Endothelial cell of umbilical vein (primary cell): ENCODE data around the gene JARID2.

Experiments
- CTCF ChIP-seq, 2 donors: IDR thresholded peaks; 1 replicate in 1 of 2; 2 replicates in 1 of 2; pipeline ENCODE4 v1.5.1; 2011; ENCODE audit warnings: low read length in 2 of 2, mild to moderate bottlenecking in 2 of 2, moderate library complexity in 2 of 2, control low read depth in 1 of 2, inconsistent platforms in 1 of 2, low read depth in 1 of 2; ENCODE audit not compliant: insufficient read depth in 1 of 2; ENCODE audit errors: extremely low read depth in 1 of 2
- EZH2 ChIP-seq: IDR thresholded peaks from 2 replicates; pipeline ENCODE4 v1.6.1; 2012; ENCODE audit warnings: borderline replicate concordance, low read depth, mild to moderate bottlenecking, moderate library complexity, low read length, inconsistent platforms; ENCODE audit not compliant: severe bottlenecking
- FOS ChIP-seq: IDR thresholded peaks from 2 replicates; pipeline ENCODE4 v1.6.1; 2011; ENCODE audit warnings: mild to moderate bottlenecking, low read length, moderate library complexity, borderline replicate concordance; ENCODE audit not compliant: insufficient read depth
- GATA2 ChIP-seq: IDR thresholded peaks from 2 replicates; pipeline ENCODE4 v1.7.0; 2011; ENCODE audit warnings: low read depth, mild to moderate bottlenecking, moderate library complexity, mixed read lengths, low read length; ENCODE audit not compliant: insufficient read length, insufficient read depth
- JUN ChIP-seq: IDR thresholded peaks from 2 replicates; pipeline ENCODE4 v1.6.1; 2011; ENCODE audit warnings: borderline replicate concordance, low read depth; ENCODE audit not compliant: insufficient read length, insufficient read depth
- MAX ChIP-seq: IDR thresholded peaks from 2 replicates; pipeline ENCODE4 v1.6.1; 2011; ENCODE audit not compliant: insufficient read depth, insufficient read length
- MYC ChIP-seq: IDR thresholded peaks from one replicate; pipeline ENCODE4 v1.6.1; 2011; ENCODE audit warnings: mild to moderate bottlenecking, low read depth, low read length
- POLR2A ChIP-seq: IDR thresholded peaks from 2 replicates; pipeline ENCODE4 v1.6.1; 2012; ENCODE audit warnings: low read depth, mild to moderate bottlenecking, control low read depth, low read length
- POLR2AphosphoS5 ChIP-seq: IDR thresholded peaks from 2 replicates; pipeline ENCODE4 v1.6.1; 2012; ENCODE audit warnings: low read depth, mild to moderate bottlenecking, control low read depth, low read length, moderate library complexity; ENCODE audit not compliant: insufficient read depth

- TF ChIP-seq CTCF (IDR thresholded peaks at IDR 0.05; ENCODE audit: extremely low read depth in 1 of 2, insufficient read depth in 1 of 2, low read depth in 1 of 2, low read length in 2 of 2), result no peak
- TF ChIP-seq POLR2AphosphoS5, result no peak
- TF ChIP-seq POLR2A, result no peak
- TF ChIP-seq MYC, result no peak
- TF ChIP-seq JUN, result no peak
- TF ChIP-seq EZH2, result no peak
- TF ChIP-seq MAX, result no peak
- TF ChIP-seq GATA2, result no peak
- no peak for TF ChIP-seq FOS
These were observed 196.6 kb downstream of the JARID2 start for GRCh38 chr6:15442467-15442866.
